ENCODE results near the gene BMPR1A.

GRCh38 chr10:86968994-86969355 is 212.6 kb downstream of the BMPR1A start:
- no peak for TF ChIP-seq CTCF (IDR thresholded peaks at IDR 0.05)
- no peak for TF ChIP-seq POLR2A (IDR thresholded peaks at IDR 0.05)

Data from lower leg skin (tissue), 3 donors.